ENCODE data around the gene CCT6B. TPM values are rescaled to one million over a fixed set of nuclear protein-coding genes. Genes with fewer than 3 reads are reported as not detected.

The CCT6B gene
- total and polyA plus RNA-seq, 9 of the 15 experiments (the other 6 are each of a cell fraction or from before 2014, with no cell fraction given) = 0.25 to 0.91 (median 0.58) TPM

DNA sequence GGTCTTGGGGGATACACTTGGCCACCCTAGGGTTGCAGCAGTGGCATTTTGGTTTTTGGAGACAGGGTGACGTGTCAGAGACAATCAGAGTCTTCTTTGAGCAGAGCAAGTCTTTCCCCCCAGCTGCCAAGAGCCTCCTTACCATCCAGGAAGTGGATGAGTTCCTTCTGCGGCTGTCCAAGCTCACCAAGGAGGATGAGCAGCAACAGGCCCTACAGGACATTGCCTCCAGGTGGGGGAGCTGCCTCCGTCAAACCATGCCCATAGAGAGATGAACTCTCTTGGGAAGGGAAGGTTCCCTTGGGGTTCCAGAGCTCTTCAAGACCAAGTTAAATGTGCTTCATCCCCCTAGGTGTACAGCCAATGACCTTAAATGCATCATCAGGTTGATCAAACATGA, 30.3 kb upstream of the CCT6B start:
- CTCF ChIA-PET (ENCODE audit: low intra/inter-chr PET ratio) = no interaction called here
- no peak overlapping the region for H3K27ac ChIP-seq (ENCODE audit: extremely low read depth, low read depth, low read length)
- TF ChIP-seq HDAC1 (IDR thresholded peaks at IDR 0.05) = no peak
- TF ChIP-seq SRSF9 (IDR thresholded peaks at IDR 0.05; ENCODE audit: borderline replicate concordance, low read depth, low read length) = no peak
- no peak for TF ChIP-seq GABPB2 (CRISPR knock-in tag; conservative IDR thresholded peaks at IDR 0.05)
- TF ChIP-seq PHF21A (IDR thresholded peaks at IDR 0.05; ENCODE audit: borderline replicate concordance, low read depth) = no peak
- TF ChIP-seq NR2C2 (CRISPR knock-in tag; IDR thresholded peaks at IDR 0.05) = no peak
- no peak for TF ChIP-seq NR2C2 (tag; IDR thresholded peaks at IDR 0.05)
- no peak for TF ChIP-seq RBM34 (IDR thresholded peaks at IDR 0.05; ENCODE audit: borderline replicate concordance, insufficient read depth, low read length)
- no peak for TF ChIP-seq ZBTB8A (IDR thresholded peaks at IDR 0.05; ENCODE audit: partially characterized antibody)
- no peak for TF ChIP-seq MTA3 (IDR thresholded peaks at IDR 0.05; ENCODE audit: borderline replicate concordance)
- TF ChIP-seq, protein P1, sequence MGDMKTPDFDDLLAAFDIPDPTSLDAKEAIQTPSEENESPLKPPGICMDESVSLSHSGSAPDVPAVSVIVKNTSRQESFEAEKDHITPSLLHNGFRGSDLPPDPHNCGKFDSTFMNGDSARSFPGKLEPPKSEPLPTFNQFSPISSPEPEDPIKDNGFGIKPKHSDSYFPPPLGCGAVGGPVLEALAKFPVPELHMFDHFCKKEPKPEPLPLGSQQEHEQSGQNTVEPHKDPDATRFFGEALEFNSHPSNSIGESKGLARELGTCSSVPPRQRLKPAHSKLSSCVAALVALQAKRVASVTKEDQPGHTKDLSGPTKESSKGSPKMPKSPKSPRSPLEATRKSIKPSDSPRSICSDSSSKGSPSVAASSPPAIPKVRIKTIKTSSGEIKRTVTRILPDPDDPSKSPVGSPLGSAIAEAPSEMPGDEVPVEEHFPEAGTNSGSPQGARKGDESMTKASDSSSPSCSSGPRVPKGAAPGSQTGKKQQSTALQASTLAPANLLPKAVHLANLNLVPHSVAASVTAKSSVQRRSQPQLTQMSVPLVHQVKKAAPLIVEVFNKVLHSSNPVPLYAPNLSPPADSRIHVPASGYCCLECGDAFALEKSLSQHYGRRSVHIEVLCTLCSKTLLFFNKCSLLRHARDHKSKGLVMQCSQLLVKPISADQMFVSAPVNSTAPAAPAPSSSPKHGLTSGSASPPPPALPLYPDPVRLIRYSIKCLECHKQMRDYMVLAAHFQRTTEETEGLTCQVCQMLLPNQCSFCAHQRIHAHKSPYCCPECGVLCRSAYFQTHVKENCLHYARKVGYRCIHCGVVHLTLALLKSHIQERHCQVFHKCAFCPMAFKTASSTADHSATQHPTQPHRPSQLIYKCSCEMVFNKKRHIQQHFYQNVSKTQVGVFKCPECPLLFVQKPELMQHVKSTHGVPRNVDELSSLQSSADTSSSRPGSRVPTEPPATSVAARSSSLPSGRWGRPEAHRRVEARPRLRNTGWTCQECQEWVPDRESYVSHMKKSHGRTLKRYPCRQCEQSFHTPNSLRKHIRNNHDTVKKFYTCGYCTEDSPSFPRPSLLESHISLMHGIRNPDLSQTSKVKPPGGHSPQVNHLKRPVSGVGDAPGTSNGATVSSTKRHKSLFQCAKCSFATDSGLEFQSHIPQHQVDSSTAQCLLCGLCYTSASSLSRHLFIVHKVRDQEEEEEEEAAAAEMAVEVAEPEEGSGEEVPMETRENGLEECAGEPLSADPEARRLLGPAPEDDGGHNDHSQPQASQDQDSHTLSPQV (IDR thresholded peaks at IDR 0.05) = no peak

More for the DNA sequence above, 30.3 kb upstream of the CCT6B start:
- no peak overlapping the region for H2AFZ ChIP-seq (ENCODE audit: low read depth, low read length)
- in situ Hi-C loops (cut with MboI) = no loop called here
- H3K4me1 ChIP-seq (replicated peaks in 1 of 2; ENCODE audit: control insufficient read depth in 2 of 2, insufficient read depth in 2 of 2, low read length in 2 of 2) = peaks cover 8 to 14% of the 10 kb centered on the region in 2 experiments; a peak in 4 of 5 replicates
- H3K9me3 ChIP-seq (replicated peaks; ENCODE audit: control insufficient read depth, insufficient read depth, low read depth, low read length) = no peaks in the 10 kb centered on the region
- WGBS (ENCODE audit: insufficient coverage, low coverage, missing lambda C conversion rate) = 100% methylated on average over 2 of the region's 3 CpGs
- DNase-seq (ENCODE audit: extremely low read depth in 1 of 4, low spot score in 3 of 4) (no peak), ATAC-seq (no peak), FAIRE-seq (no peak)
- intact Hi-C loops (cut with micrococcal nuclease) = no loop called here
- H3K36me3 ChIP-seq (ENCODE audit: control insufficient read depth, insufficient read depth, low read length) = peaks cover 94% of the 10 kb centered on the region
- H3K4me3 ChIP-seq = no peak overlapping the region
- no peak overlapping the region for H3K4me2 ChIP-seq (ENCODE audit: insufficient read depth, low read length)
- no TSS peak for BruUV-seq (replicated peaks)
- peaks cover 7% of the 10 kb centered on the region for H3K79me2 ChIP-seq (ENCODE audit: control insufficient read depth, insufficient read depth, low read length)
- POLR2A ChIA-PET = interaction anchor here (1.5 to 3.8 kb wide), 3 partner anchors 11 to 128 kb away, joined by 5 to 27 read pairs (median 6); partner anchors contain the start of genes LIG3 and RAD51D
- no peaks in the 10 kb centered on the region; the same call in 1 of the 2 replicates for H4K20me1 ChIP-seq (replicated peaks; ENCODE audit: control insufficient read depth, insufficient read depth, low read length)
- H3K27me3 ChIP-seq (ENCODE audit: control insufficient read depth in 2 of 2, insufficient read depth in 2 of 2, low read length in 2 of 2) = no peaks in the 10 kb centered on the region
- H3K9me1 ChIP-seq (ENCODE audit: control insufficient read depth, insufficient read depth, low read length) = no peaks in the 10 kb centered on the region
- no peak overlapping the region for H3K9ac ChIP-seq (ENCODE audit: insufficient read depth in 1 of 2, low read depth in 2 of 2, low read length in 2 of 2)
